ENCODE data around the gene KCNC3.

DNA sequence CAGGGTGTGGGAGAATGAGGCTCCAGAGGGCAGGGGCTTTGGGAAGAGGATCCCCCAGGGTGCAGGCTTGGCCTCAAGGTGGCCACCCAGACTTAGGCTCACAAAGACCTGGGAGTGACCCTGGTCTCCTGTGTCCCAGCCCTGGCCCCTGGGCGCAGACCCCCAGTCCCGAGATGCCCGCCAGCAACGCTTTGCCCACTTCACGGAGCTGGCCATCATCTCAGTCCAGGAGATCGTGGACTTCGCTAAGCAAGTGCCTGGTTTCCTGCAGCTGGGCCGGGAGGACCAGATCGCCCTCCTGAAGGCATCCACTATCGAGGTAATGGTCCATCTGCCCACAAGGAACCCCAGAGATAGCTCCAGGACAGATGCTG is 49.7 kb upstream of the KCNC3 start:
- TF ChIP-seq, protein P1, sequence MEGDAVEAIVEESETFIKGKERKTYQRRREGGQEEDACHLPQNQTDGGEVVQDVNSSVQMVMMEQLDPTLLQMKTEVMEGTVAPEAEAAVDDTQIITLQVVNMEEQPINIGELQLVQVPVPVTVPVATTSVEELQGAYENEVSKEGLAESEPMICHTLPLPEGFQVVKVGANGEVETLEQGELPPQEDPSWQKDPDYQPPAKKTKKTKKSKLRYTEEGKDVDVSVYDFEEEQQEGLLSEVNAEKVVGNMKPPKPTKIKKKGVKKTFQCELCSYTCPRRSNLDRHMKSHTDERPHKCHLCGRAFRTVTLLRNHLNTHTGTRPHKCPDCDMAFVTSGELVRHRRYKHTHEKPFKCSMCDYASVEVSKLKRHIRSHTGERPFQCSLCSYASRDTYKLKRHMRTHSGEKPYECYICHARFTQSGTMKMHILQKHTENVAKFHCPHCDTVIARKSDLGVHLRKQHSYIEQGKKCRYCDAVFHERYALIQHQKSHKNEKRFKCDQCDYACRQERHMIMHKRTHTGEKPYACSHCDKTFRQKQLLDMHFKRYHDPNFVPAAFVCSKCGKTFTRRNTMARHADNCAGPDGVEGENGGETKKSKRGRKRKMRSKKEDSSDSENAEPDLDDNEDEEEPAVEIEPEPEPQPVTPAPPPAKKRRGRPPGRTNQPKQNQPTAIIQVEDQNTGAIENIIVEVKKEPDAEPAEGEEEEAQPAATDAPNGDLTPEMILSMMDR (IDR thresholded peaks at IDR 0.05; ENCODE audit: insufficient read depth, low read depth, low read length), result no peak
- TF ChIP-seq EZH2 (IDR thresholded peaks at IDR 0.05; ENCODE audit: insufficient read depth, low read length), result no peak
